AG04450 (cell line): ENCODE data around the gene GPR137. TPM values are rescaled to one million over a fixed set of nuclear protein-coding genes. Genes with fewer than 3 reads are reported as not detected.

Source experiments
- CTCF ChIA-PET: fragments of 300-600, 350-600 bp; formaldehyde crosslinking; extraction: SDS; loops from one replicate; lab custom pipeline; 2022; ENCODE audit warnings: antibody characterized with exemption, inconsistent platforms; lab: Charles Lee
- POLR2A ChIA-PET: fragments of 350-600 bp; formaldehyde crosslinking; extraction: SDS; loops from one replicate; lab custom pipeline; 2021; ENCODE audit warnings: antibody characterized with exemption, inconsistent platforms; lab: Yijun Ruan, JAX
- DNase-seq: peaks from one replicate; pipeline ENCODE4 v3.0.0-alpha.2; 2011; ENCODE audit warnings: low read depth, low spot score
- H3K27ac ChIP-seq: one replicate; pipeline ENCODE4 v1.5.1; 2012; ENCODE audit warnings: low read depth, low read length, control low read depth
- H3K27me3 ChIP-seq: one replicate; pipeline ENCODE4 v1.6.0; 2012; ENCODE audit warnings: low read length; ENCODE audit not compliant: control insufficient read depth, insufficient read depth
- H3K4me3 ChIP-seq: 2 replicates; pipeline ENCODE4 v1.5.1; 2011; ENCODE audit warnings: mild to moderate bottlenecking, low read depth, low read length, control low read depth
- H3K9me3 ChIP-seq: 2 replicates; pipeline ENCODE4 v1.5.1; 2012; ENCODE audit warnings: low read length; ENCODE audit not compliant: control insufficient read depth, insufficient read depth
- CTCF ChIP-seq: IDR thresholded peaks from 2 replicates; pipeline ENCODE4 v1.5.1; 2011; ENCODE audit warnings: low read depth, low read length, control low read depth, inconsistent platforms
- polyA plus RNA-seq: library from polyadenylated mRNA; depleted of rRNA; stranded (reverse); fragments of >200 nt; gene quantifications from 2 replicates; pipeline ENCODE4 v1.2.3, GENCODE V29; 2011

GPR137 gene
- polyA plus RNA-seq, 1 experiment: 12.4 TPM

- ChIA-PET CTCF (interaction anchor here (1.2 to 2.5 kb wide), 7 partner anchors 12 to 133 kb away, joined by 4 to 38 read pairs (median 7); no protein-coding TSS in a partner anchor), POLR2A (interaction anchor here (0.6 to 1.9 kb wide), 11 partner anchors 8 to 135 kb away, joined by 3 to 10 read pairs (median 4); partner anchors contain the start of gene ESRRA)
- no peaks in the 10 kb centered on the region; the same call in 1 of the 2 replicates for H3K9me3 ChIP-seq
- DNase-seq: no peak
- no peaks in the 10 kb centered on the region for H3K27me3 ChIP-seq
- peak overlapping the region; percentile 90 for H3K4me3 ChIP-seq
- peak overlapping the region; percentile 96 for H3K27ac ChIP-seq
- TF ChIP-seq CTCF: no peak
These were observed 31.1 kb downstream of the GPR137 start for GRCh38 chr11:64316672-64317324.

GRCh38 chr11:64317325-64317960 lies 31.8 kb downstream of the GPR137 start, which contains the start of gene TRMT112:
Gene TRMT112, minus strand, starts transcription at chr11:64317559. Its CDS starts 33 bp downstream, at chr11:64317526.
- TF ChIP-seq CTCF: no peak; the same call in 1 of the 2 replicates
- ChIA-PET POLR2A (interaction anchor here (0.6 to 1.9 kb wide), 16 partner anchors 9 to 136 kb away, joined by 3 to 10 read pairs (median 4); partner anchors contain the start of genes ESRRA and STIP1), CTCF (interaction anchor here (0.5 to 2.5 kb wide), 11 partner anchors 13 to 261 kb away, joined by 3 to 38 read pairs (median 4); no protein-coding TSS in a partner anchor)
- Histone ChIP-seq H3K27me3 (no peaks in the 10 kb centered on the region), H3K4me3 (peak within 1 kb of the TSS; percentile 90), H3K27ac (peak within 1 kb of the TSS; percentile 96), H3K9me3 (no peaks in the 10 kb centered on the region; the same call in 1 of the 2 replicates)
- peak; percentile 92 for DNase-seq

GRCh38 chr11:64317961-64318765 lies 32.5 kb downstream of the GPR137 start, which contains the start of gene PRDX5:
Gene PRDX5, plus strand, starts transcription at chr11:64318121. Its CDS starts 95 bp downstream, at chr11:64318216.
- POLR2A ChIA-PET: interaction anchor here (0.7 to 1.9 kb wide), 16 partner anchors 9 to 1319 kb away, joined by 3 to 10 read pairs (median 4); partner anchors contain the start of genes ESRRA and STIP1
- CTCF ChIA-PET: interaction anchor here (0.5 to 2.5 kb wide), 12 partner anchors 13 to 260 kb away, joined by 3 to 38 read pairs (median 4); no protein-coding TSS in a partner anchor
- no peaks in the 10 kb centered on the region; the same call in 1 of the 2 replicates for H3K9me3 ChIP-seq
- peak; percentile 12; the same call in 1 of the 2 replicates for TF ChIP-seq CTCF
- peak; percentile 85 for DNase-seq
- peak within 1 kb of the TSS; percentile 90 for H3K4me3 ChIP-seq
- H3K27me3 ChIP-seq: no peaks in the 10 kb centered on the region
- H3K27ac ChIP-seq: peak within 1 kb of the TSS; percentile 96

GRCh38 chr11:64318766-64319761 lies 33.4 kb downstream of the GPR137 start:
- POLR2A ChIA-PET: interaction anchor here (0.7 kb wide), 1 partner anchor 1318 kb away, joined by 3 read pairs; no protein-coding TSS in a partner anchor
- Histone ChIP-seq H3K9me3 (no peaks in the 10 kb centered on the region; the same call in 1 of the 2 replicates), H3K27me3 (no peaks in the 10 kb centered on the region), H3K4me3 (peak overlapping the region; percentile 90), H3K27ac (no peak overlapping the region)
- no peak for DNase-seq
- CTCF ChIA-PET: interaction anchor here (0.7 to 2.5 kb wide), 4 partner anchors 12 to 37 kb away, joined by 4 to 38 read pairs (median 18); no protein-coding TSS in a partner anchor
- TF ChIP-seq CTCF: no peak
